Mesodermal cell (in vitro differentiated cells): Measurements from ENCODE around the gene HSPA14.

Experiments used
- H3K27ac ChIP-seq: 2 replicates; pipeline ENCODE4 v1.7.0; 2013; ENCODE audit warnings: mild to moderate bottlenecking, low read depth, low read length, moderate library complexity; ENCODE audit not compliant: severe bottlenecking
- H3K36me3 ChIP-seq: 2 replicates; pipeline ENCODE4 v1.7.1; 2013; ENCODE audit warnings: mild to moderate bottlenecking, low read length, moderate library complexity; ENCODE audit not compliant: control insufficient read depth, insufficient read depth
- H3K4me1 ChIP-seq: one replicate; pipeline ENCODE4 v1.7.1; 2013; ENCODE audit warnings: mild to moderate bottlenecking, low read length; ENCODE audit not compliant: insufficient read depth, control insufficient read depth, poor library complexity, severe bottlenecking
- H3K4me3 ChIP-seq: 2 replicates; pipeline ENCODE4 v1.7.0; 2013; ENCODE audit warnings: low read length, control low read depth, mild to moderate bottlenecking; ENCODE audit not compliant: insufficient read depth, poor library complexity, severe bottlenecking; ENCODE audit errors: extremely low read depth
- H3K9me3 ChIP-seq: 2 replicates; pipeline ENCODE4 v1.7.1; 2013; ENCODE audit warnings: mild to moderate bottlenecking, low read length, moderate library complexity; ENCODE audit not compliant: control insufficient read depth
- whole genome bisulfite sequencing, 2 experiments: methylation state at CpG; one replicate each; pipeline ENCODE4 v1.1.5; 2013; ENCODE audit warnings: missing lambda C conversion rate in 2 of 2; ENCODE audit not compliant: insufficient coverage in 2 of 2; 5-methylcytosine and 5-hydroxymethylcytosine counted together

HSPA14 gene

GRCh38 chr10:14911801-14912200, 73.7 kb downstream of the HSPA14 start:
- H3K9me3 ChIP-seq = peaks cover 27% of the 10 kb centered on the region
- H3K36me3 ChIP-seq = peaks cover 82% of the 10 kb centered on the region
- no peak overlapping the region for H3K4me3 ChIP-seq
- WGBS, 2 experiments = 95 to 96% methylated on average over 3 of the region's 3 CpGs
- H3K27ac ChIP-seq = no peak overlapping the region
- H3K4me1 ChIP-seq = no peaks in the 10 kb centered on the region

- H3K4me1 ChIP-seq = no peaks in the 10 kb centered on the region
- no peak overlapping the region for H3K4me3 ChIP-seq
- no peak overlapping the region for H3K27ac ChIP-seq
- 71% methylated on average over 1 of the region's 2 CpGs; no CpG with 5 or more reads in 1 of the 2 experiments for WGBS, 2 experiments
- H3K9me3 ChIP-seq = peaks cover 28% of the 10 kb centered on the region
- peaks cover 78% of the 10 kb centered on the region for H3K36me3 ChIP-seq
These were observed 78.5 kb downstream of the HSPA14 start for GRCh38 chr10:14916600-14916999.

GRCh38 chr10:14917827-14918226, 79.7 kb downstream of the HSPA14 start:
- H3K36me3 ChIP-seq = peaks cover 78% of the 10 kb centered on the region
- 100% methylated on average over 1 to 3 of the region's 3 CpGs for WGBS, 2 experiments
- no peak overlapping the region for H3K27ac ChIP-seq
- H3K4me1 ChIP-seq = no peaks in the 10 kb centered on the region
- H3K4me3 ChIP-seq = no peak overlapping the region
- peaks cover 28% of the 10 kb centered on the region for H3K9me3 ChIP-seq

- Histone ChIP-seq H3K36me3 (peaks cover 84% of the 10 kb centered on the region), H3K9me3 (peaks cover 27% of the 10 kb centered on the region), H3K27ac (no peak overlapping the region), H3K4me1 (no peaks in the 10 kb centered on the region), H3K4me3 (no peak overlapping the region)
- WGBS, 2 experiments = 90% methylated on average over 2 of the region's 3 CpGs; no CpG with 5 or more reads in 1 of the 2 experiments
These were observed 80.9 kb downstream of the HSPA14 start for GRCh38 chr10:14918964-14919363.
